Cortex of kidney (tissue), 1 donor: ENCODE results near the gene PFKFB2.

Experiments used
- DNase-seq: peaks from one replicate; lab custom pipeline; 2025; lab: John Stamatoyannopoulos, UW

PFKFB2 gene

GRCh38 chr1:207021876-207022596 lies 31.0 kb upstream of the PFKFB2 start:
- DNase-seq: no peak

DNA sequence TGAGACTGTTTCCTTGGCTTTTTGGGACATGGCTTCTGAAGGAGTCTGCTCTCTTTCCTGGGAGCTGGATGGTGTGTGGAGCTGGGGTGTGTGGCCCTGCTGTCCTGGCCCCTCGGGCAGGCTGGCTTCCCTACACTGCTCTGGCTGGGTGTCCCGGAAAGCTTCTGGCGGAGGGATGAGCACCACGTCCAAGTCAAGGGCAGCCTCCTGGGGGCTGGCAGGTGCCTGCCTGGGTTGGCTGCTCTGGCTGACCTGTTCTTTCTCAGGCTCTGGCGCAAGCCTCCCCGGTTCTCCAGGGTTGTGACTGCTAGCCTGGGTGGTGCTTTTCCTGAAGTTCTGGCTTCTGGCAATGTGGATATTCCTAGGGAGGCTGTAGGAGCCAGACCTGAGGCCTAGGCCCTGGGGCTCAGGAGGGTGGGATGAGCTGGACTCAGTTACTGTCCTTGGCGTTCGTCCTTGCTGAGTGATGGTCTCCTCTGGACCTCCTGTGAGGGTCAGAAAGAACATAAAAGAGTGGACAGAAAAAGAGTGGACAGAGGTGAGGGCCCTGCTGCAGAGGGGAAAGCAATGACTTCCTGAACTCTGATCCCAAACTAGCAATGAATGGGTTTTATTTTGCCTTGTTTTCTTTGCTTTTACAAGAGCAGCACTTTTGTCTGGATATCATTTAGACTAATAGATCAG lies 29.9 kb upstream of the PFKFB2 start:
- DNase-seq: no peak

DNA sequence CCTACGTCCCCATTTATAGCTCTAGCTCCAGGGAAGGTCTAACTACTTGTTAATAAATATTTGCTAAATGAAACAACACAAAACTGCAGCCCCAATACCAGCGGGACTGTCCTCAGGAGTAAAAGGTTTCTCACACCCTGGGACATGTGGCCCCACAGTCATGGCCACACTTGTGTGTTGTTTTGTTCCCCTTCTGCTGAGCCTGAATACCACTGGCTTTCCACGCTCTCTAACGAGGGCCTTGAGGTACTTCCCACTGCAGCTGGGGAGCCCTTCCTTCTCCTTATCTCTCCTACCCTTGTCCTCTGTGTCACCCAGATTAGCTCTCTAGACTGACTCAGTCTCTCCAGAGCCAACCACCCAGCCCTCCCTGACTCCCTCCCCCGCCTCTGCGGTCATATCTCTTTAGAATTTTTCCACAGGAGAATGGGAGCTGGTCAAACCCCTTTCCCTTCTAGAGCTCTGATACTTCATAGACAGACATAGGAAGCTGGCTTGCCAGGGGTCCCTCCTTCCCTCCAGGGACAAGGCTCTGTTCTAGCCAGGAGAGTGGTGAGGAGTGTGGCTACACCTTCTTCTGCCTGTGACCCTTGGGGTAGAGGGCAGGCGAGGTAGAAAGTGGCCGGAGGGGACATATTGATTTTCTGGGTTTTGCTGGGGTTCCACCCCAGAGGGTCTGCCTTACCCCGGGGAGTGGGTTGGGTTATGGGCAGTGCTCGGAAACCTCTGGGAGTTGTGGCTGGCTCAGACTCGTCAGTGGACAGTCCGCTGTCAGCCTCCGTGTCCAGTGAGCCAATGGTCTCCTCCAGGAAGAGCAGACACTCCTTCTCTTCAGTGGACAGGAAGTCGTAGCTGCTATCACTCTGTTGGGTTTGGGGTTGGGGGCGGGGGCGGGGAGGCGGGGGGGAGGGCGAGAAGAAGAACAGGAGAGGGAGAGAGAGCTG lies 28.6 kb upstream of the PFKFB2 start:
- DNase-seq: no peak

DNA sequence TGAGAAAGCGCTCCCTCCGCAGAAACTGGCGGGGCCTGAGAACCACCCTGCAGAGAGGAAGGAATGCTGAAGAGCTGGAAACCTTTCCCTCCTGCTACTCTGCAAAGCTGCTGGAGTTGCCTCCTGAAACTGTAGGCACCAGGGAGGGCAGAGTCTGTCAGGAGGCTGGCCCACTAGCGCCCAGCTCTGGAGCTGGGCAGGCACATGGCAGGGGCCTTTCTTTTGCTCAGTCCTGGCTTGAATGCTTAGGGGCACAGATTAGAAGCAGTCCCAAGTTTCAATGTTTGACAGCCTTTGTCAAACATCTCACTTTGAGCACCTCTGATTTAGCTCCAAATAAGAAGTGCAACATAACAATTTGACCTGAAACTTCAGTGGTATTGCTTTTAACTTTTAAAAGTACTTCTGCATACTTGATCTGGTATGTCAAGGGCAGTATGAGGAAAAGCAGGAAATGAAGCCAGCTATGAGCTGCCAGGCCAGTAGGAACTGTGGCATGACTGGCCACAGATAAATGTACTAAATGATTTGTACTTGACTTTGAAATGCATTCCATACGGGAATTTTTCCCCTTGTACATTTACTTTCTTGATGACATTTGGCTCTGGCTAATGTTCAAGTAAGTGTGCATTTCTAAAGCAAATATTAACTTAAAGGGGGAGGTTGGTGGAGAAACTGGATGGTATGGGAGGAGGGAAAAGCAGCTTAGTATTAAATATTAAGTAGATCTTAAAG lies 27.8 kb upstream of the PFKFB2 start:
- DNase-seq: no peak

DNA sequence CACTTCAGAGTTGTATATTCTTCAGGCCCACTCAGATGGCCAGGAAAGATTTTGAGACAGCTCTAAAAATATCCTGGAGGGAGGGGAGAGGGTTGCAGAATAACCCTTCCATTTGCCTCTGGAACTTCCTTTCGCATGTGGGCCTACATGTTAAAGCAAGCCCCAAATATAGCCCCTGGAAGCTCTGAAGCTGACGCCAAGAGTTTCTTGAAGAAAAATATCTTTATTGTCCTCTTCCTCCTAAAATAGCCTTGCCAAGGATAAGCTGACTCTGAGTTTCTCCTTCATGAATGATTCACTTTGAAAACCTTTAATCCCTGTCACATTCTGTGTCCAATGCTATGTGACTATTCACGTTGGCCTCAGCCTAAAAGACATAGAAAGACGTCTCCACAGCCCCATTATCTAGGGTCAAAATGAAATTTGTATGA lies 27.0 kb upstream of the PFKFB2 start:
- DNase-seq: no peak

DNA sequence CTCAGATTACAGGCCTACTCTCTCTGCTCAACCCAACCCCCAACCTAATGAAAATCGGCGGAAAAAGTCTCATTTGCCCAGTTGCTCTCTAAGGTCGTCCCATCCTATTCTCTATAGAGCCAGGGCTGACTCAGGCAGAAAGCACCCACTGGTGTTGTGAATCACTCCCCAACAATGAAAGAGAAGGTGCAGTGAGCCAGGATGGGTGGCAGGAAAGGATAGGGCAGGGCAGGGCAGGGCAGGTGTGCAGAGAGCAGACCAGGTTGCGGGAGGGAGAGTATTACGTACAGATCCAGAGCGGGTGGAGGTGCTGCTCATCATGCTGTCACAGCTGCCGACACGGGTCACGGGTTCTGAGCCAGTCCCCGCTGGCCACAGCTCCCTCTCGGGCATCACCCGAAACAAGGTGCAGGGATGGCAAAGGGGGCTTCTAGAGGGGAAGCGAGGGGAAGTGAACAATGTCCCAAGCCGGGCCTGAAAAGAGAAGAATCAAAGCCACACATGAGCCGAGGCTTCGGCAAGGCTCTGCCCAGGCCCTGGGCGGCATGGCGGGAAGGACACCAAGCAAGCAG lies 25.8 kb upstream of the PFKFB2 start:
- no peak for DNase-seq

- no peak for DNase-seq
Observed at GRCh38 chr1:207027921-207028320, 25.2 kb upstream of the PFKFB2 start.

DNA sequence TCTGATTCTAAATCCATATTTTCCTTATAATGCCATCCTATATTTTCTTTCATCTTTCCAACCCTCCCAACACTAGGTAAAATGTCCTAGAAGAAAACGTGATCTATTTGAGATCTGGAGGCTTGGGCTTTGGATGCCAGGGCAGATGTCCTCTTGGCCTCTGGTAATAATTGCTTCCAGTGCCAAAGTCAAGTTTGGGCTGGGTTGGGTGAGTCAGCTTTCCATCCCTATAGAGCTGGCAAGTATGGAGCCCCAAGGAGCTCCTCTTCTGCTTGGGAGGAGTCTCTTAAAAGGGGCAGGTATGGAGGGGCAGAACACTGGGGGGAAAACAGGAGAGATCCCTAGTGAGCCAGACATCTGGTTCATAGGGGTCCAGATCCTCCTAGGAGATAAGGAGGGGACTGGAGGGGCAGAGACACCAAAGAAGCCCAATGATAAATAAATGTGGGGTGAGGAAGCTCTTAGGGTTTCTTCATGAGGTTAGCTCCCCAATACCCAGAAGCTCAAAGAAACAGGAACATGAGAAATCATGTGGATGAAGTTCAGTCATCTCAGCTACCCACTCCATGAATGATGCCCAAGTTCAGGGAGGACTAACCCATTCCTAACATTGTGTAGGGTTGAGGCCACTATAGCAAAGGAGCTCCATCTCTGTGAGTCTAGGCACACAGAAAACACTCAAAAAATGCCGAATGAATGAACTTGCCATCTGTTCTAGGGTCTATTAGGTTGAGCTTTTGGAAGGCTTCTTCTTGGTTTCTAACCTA lies 24.0 kb upstream of the PFKFB2 start:
- DNase-seq: no peak

DNA sequence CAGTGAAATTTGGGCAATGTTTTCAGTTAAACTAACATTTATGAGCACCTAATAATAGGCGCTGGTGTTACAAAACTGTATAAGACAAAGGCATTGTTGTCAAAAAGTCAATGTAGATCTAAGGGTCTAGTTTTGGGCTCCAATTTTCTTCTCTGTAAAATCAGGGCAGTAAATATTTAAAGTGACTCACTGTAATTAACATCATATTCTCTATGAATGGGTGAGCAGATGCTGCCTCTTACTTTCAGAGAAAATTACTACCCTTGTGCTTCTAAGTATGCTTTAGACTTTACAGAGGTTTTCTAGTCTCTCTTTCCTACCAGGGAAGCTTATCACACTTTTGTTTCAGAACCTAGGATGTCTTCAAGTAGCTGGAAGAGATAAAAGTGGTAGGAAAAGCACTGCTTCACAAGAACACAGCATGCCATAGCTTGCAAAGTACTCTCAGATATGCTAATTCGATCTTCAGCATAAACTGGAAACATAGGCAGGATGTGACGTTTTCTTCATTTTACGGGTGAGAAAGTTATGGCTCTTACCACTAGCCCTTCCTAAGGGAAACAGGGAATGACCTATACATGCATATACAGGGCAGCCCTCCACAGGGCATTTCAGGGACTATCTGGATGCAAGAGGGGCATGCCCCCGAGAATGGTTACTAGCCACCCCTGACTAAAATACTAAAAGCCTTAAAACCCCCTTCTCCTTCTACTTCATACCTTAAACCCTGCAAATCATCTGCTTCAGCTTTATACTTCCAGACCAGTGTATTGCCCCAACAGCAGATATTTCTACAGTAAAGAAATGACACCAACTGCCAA lies 23.2 kb upstream of the PFKFB2 start:
- DNase-seq: no peak

DNA sequence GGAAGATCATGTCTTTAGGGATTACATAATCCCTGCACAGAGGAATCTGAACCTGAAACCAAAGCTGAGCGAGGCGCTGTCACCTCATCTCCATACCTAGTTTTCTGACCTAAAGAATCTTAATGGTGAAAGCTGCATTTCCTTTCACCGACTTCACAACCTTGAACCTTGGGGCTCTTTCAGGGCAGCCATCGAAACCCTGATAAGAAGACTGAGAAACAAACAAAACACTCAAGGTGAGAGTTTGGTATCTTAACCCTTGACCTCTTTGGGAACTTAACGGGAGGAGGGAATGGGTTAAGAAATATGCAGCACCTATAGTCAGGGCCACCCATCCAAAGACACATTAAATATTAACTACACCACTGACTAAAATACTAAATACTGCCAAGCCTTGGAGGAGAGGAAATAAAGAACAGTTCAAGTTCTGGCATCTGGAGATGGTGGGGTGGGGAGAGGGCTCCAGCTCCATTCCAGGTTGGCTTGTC lies 22.5 kb upstream of the PFKFB2 start:
- DNase-seq: no peak

- DNase-seq: no peak
Observed at GRCh38 chr1:207031016-207031415, 22.1 kb upstream of the PFKFB2 start.

DNA sequence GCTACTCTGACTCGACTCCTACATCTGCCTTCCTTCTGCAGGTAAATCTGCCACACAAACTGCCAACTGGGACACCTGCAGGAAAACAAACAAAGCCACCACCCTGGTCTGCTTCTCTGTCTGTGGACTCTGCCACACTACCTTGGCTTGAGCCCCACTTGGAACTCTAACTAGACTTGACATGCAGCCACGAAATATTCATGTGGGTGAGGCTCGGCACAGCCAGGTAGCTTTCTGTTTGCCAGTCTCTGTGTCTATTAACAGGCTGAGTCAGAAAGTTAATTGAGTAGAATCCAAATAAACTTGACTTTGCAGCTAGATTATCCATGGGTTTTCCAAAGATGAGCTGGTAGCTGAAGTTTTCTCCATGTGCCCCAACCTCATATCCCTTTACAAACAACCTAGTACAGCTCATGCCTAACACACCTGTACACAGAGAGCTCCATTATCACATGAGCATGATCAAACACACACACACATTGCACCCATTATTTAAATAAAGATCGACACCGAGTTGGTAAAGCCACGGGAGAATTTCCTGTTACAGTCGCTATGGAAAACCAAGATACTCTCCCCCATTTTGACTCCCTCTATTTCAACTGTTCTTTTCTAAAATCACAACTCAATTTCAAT lies 21.3 kb upstream of the PFKFB2 start:
- DNase-seq: no peak

DNA sequence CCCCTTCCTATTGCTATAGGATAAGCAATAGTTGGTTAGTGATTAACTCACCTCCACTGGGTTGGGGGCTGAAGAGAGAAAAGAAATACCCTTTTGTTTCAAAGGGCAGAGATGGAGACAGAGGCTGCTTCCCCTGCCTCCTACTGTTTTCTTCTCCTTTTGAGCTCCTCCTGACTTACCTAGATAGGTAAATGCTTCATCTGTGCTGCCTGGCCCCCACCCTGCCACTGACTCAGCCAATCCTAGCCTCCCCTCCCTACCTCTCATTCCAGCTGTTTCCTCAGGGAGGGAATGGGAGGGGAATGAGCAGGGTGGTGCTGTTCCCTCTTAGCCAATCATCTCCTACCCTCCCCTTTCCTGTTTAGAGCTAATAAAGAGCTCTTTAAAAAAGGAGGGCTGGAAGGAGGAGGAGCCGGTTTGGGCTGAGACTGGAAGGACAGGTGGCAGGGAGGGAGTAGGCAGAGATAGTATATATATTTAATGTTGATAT lies 20.5 kb upstream of the PFKFB2 start, which contains the start of gene C1orf116:
Gene C1orf116, minus strand, starts transcription at position 229 of the 490 bp plus-strand sequence. CDS start 5,158 bp downstream, outside the sequence.
- no peak for DNase-seq

DNA sequence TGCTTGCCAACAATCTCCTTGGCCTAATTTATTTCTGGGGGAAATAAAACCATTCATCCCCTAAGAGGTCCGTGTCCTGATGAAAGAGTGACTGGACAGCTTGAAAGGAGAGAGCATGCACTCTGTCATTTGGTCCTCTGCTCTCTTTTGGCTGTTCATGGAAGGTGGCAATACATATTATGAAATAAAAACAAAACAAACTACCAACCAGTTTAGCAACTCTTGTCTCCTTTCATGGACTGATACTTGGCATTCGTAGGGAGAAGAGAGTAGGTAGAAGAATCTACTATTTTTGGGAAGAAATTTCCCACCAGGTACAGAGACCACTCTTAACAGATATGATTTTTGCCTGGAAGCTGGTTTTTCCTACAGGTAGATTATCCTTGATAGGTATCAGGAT lies 19.8 kb upstream of the PFKFB2 start:
- DNase-seq: no peak

- no peak for DNase-seq
Observed at GRCh38 chr1:207034208-207034607, 18.9 kb upstream of the PFKFB2 start.

DNA sequence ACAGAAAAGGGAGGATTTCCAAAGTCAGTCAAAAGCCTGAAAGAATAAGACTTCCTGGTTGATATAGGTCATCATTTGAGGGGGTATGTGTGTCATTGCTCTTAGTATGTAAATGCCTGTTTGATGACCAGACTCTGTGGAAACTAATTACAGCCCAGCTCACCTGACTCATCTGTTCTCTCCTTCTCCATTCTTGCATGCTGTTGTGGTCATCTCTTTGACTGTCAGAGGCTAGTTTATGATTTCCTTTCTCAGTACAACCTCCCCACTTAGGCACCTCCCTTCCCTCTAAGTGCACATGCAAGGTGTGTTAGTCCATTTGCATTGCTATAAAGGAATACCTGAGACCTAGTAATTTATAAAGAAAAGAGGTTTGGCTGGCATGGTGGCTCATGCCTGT lies 18.1 kb upstream of the PFKFB2 start:
- DNase-seq: no peak

GRCh38 chr1:207035877-207036551 lies 17.1 kb upstream of the PFKFB2 start:
- DNase-seq: no peak

- no peak for DNase-seq
Observed at GRCh38 chr1:207036865-207037264, 16.2 kb upstream of the PFKFB2 start.
